ENCODE measurements around the gene KRT77.

- no peak for TF ChIP-seq CTCF (IDR thresholded peaks at IDR 0.05)
- no peak for TF ChIP-seq POLR2A (IDR thresholded peaks at IDR 0.05)
Measured at GRCh38 chr12:52745554-52745953, 42.2 kb upstream of the KRT77 start.
